Femur (tissue), 1 donor: Measurements from ENCODE around the gene ADARB2.

Experiments
- DNase-seq: peaks from one replicate; pipeline ENCODE4 v3.0.0-alpha.2; 2017

Gene ADARB2

DNA sequence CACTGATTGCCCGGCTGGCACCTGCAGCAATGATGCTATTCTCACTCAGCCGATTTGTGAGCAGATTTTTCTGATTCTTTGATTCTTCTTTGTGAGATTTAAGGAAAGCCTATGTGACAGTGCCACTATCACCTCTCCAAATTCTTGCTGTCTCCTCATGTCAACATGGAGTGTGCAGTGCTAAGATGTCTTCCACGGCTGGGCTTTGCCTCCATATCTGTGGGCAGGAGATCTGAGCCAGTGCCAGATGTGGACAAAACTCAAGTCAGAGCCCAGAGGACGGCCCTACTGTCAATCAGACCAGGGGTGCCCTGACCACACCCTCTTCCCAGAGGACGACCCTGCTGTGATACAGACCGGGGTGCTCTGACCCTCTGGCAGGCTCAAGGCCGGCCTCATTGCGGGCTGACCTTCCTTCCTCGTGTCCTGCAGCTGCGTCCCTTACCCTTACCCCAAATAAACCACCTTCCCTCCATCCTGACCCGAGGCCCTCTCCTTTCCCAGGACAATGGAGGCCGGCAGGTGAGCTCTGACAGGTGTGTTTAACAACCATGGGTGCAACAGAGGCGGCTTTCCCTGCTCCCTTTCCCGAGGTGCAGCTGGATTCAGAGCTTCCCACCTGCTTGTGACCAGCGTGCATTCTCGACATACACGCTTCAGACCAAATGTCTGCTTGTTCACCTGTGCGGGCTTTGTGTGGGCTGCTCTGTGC lies 221.4 kb downstream of the ADARB2 start:
- no peak for DNase-seq

GRCh38 chr10:1515121-1515779 lies 222.1 kb downstream of the ADARB2 start:
- no peak for DNase-seq

GRCh38 chr10:1514681-1515080 lies 222.6 kb downstream of the ADARB2 start:
- DNase-seq, result no peak

DNA sequence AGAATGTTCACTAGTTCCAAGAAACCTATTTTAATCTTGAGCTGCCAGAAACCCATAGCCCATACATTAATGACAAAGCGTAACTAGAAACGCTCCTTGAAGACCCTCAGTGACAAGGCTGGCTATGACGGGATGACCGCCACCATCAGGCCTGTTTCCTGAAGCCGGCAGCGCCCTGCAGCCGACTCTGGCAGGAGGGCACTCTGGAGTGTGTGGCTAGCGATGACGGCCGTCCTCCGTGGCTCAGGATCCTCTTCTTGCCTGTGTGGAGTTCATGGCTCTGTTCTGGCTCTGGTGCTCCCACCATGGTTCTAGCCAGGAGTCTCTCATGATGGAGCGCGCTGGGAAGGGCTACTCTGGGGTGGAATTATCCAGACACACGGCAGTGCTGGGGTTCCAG lies 224.1 kb downstream of the ADARB2 start:
- no peak for DNase-seq

DNA sequence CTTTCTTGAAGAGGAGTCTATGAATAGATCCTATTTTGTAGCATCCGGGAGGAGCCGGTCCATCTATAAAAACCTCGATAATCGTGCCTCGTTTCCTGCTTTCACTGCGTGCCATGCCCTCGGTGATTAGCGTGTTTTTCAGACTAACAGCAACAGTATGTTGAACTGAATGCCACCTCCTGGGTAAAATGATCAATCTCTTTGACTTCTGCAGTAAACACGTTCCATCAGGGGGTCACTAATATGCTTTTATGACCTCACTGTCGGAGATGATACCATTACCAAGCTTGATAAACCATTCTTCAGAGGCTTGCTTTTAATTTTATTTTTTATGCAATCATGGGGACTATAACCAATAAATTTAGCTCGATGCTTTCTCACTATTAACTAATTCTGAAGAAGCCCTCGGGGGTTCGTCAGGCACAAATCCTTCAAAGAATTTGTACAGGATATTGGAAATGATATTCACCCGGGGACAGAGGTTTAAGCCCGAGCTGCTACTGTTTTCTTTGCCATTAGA lies 228.3 kb downstream of the ADARB2 start:
- no peak for DNase-seq

GRCh38 chr10:1508096-1508495 lies 229.2 kb downstream of the ADARB2 start:
- no peak for DNase-seq

- DNase-seq, result no peak
Measured at GRCh38 chr10:1507436-1507835, 229.9 kb downstream of the ADARB2 start.

GRCh38 chr10:1504940-1505339 lies 232.4 kb downstream of the ADARB2 start:
- no peak for DNase-seq

GRCh38 chr10:1504286-1504685 lies 233.0 kb downstream of the ADARB2 start:
- DNase-seq, result no peak

- no peak for DNase-seq
Measured at GRCh38 chr10:1502451-1502850, 234.9 kb downstream of the ADARB2 start.

DNA sequence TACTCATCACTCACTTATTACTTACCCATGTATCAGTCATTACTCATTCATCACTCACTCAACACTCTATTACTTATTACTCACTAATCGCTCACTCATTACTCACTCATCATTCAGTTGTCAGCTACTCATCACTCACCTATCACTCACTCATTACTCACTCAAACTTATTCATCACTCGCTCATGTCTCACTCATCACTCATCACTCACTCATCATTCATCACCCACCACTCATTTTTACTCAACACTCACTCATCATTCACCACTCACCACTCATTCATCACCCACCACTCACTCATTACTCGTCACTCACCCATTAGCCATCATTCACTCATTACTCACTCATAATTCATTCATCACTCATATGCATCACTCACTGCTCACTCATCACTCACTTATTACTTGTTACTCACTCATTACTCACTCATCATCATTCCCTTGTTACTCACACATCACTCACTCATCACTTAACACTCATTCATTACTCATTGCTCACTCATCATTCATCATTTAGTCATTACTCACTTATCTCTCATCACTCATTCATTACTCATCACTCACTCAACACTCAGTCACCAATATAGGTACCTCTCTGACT lies 237.9 kb downstream of the ADARB2 start:
- no peak for DNase-seq

DNA sequence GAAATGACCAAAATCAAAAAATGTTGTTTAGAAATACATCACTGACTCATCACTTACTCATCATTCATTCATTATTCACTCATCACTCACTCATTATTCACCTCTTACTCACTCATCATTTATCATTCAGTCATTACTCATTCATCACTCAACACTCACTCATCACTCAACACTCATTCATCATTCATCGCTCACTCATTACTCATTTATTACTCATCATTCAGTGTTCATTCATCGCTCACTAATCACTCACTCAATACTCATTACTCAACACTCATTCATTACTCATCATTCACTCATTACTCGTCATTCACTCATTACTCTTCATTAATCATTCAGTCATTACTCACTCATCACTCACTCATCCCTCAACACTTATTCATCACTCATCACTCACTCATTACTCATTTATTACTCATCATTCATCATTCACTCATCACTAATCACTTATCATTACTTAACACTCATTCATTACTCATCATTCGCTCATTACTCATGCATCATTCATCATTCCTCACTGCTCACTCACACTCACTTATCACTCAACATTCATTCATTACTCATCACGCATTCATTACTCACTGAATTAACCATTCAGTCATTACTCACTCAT lies 238.5 kb downstream of the ADARB2 start:
- no peak for DNase-seq

DNA sequence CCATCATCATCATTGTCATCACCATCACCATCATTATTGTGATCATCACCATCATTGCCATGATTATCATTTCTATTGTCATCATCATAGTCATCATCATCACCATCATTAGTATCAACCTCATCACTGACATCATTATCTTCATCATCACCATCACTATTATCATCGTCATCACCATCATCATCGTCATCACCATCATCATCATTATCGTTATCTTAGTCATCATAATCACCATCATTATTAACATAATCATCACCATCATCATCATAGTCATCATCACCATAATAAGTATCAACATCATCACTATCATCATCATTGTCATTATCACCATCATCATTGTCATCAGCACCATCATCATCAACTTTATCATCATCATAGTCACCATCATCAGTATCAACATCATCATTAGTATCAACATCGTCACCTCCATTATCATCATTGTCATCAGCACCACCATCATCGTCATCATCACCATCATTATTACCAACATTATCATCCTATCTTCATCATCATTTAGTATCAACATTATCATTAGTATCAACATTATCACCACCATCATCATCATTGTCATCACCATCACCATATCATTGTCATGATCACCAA lies 241.3 kb downstream of the ADARB2 start:
- DNase-seq, result no peak

- no peak for DNase-seq
Measured at GRCh38 chr10:1492641-1493040, 244.7 kb downstream of the ADARB2 start.

- DNase-seq, result no peak
Measured at GRCh38 chr10:1491901-1492300, 245.4 kb downstream of the ADARB2 start.

DNA sequence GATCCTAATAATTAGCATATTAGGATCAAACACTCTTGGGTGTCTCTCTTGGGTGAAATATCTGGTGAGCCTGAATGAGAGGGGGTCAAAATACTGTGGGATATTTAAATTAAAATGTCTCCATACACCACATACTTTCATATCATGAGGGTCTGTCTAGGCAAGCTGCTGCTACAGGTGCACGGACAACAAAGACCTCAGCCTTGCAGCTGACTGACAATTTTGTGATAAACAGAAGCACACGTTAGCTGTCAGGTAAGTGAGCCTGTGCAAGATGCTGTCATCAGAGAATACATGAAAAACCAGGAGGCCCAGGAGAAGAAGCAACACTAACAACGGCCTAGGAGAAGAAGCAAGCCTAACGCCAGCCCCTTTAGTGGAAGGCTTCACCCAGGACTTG lies 247.5 kb downstream of the ADARB2 start:
- no peak for DNase-seq

DNA sequence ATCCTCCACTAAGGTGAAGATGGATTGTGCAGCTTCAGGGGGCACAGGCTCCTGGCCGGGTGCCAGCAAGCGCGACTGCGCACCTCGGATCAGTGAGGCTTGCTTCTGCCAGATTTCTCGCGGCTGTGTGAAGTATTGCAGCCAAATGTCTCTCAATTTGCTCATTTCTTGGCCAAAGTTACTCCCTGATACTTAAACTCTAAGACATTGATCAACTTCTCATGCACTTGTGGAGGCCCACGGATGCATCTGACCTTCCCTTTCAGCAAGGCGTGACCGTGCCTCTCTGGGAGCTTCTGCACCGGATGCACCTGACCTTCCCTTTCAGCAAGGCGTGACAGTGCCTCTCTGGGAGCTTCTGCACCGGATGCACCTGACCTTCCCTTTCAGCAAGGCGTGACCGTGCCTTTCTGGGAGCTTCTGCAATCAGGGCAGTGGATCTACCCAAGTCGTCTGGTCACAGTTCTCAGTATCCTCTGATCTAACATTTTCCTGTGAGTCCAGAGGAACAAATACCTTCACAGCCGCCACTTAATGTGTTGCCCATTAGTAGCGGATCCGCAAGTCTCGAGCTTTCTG lies 248.3 kb downstream of the ADARB2 start:
- no peak for DNase-seq

GRCh38 chr10:1486841-1487687 lies 250.3 kb downstream of the ADARB2 start:
- DNase-seq, result no peak

DNA sequence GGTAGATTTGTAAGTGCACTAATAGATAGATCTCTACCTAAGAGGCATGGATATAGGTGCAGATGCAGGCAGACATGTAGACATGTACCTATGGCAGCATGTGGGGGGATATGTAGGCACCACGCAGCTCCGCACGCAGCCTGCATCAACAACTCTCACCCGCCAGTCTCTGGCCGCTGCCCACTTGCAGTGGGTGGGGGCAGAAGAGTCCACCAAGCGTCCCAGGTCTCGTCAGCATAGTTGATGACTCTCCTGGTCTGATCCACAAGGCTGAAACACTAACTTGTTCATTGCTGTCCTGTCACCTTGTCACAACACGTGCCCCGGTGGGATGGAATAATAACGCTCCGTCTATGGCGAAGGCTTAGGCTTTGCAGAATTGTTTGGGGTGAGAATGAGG lies 252.0 kb downstream of the ADARB2 start:
- no peak for DNase-seq

DNA sequence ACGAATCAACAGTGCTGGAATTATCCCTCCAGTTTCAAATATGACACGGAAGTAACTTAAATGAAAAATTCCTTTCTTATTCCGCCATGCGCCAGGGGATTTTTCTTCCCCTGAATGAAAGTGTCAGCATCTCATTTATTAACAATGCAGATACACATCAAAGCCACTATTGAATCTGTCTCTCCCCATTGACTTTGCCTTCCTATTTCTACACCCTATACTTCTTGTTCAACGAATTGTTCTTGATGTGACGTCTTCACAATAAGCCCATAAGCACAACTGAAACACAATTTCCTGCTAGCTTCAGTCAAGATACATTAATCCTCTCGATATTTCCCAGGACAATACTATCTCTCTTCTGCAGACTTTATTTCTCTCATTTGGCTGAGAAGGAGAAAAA lies 253.5 kb downstream of the ADARB2 start:
- no peak for DNase-seq

- DNase-seq, result no peak
Measured at GRCh38 chr10:1483246-1483645, 254.1 kb downstream of the ADARB2 start.

- DNase-seq, result no peak
Measured at GRCh38 chr10:1477578-1477977, 259.7 kb downstream of the ADARB2 start.
